GM19240 (cell line): Measurements from ENCODE around the gene SBF2.
A peak's percentile ranks its signal among the peaks of the same experiment; 100 is the strongest.
"Not testable (repeated sequence)": the region's sequence is repeated elsewhere in the genome, so short reads cannot be mapped to it uniquely, and the experiment has no call there.

Experiments
- DNase-seq: peaks from one replicate; pipeline ENCODE4 v3.0.0; 2011; ENCODE audit warnings: low spot score; ENCODE audit not compliant: insufficient read length

Gene SBF2

DNA sequence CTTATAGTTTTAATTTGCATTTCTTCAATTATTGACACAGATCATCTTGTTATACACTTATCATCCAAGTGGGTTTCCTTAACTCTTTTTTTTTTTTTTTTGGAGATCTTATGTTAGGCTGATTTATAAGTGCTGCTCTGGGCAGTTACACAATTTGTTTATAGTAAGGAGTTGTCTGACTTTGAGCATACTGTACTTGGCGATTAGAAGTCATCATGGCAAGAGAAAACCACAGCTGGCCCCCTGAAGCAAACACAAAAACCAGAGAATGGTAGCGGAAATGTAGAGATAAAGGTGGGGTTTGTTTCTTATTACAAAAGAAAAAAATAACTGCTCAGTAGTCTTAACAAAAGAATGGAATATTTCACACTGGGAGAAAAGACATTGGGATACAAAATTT is 337.5 kb downstream of the SBF2 start:
- DNase-seq = no peak

DNA sequence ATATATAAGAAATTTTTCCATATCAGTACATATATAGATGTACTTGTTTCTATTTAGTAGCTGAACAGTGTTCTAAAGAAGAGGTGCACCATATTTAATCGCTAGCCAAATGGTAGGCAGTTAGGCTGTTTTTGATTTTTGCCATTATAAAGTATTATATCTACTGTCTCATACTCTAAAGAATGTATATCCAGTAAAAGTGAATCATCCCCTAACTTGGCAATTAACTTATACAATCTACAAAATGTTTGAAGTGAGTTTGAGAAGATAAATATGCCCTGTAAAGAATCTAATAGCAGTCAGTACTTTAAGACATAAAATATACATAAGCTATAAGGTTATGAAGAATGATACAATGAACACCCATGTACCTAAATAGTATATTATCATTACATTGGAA is 338.6 kb downstream of the SBF2 start:
- no peak for DNase-seq

DNA sequence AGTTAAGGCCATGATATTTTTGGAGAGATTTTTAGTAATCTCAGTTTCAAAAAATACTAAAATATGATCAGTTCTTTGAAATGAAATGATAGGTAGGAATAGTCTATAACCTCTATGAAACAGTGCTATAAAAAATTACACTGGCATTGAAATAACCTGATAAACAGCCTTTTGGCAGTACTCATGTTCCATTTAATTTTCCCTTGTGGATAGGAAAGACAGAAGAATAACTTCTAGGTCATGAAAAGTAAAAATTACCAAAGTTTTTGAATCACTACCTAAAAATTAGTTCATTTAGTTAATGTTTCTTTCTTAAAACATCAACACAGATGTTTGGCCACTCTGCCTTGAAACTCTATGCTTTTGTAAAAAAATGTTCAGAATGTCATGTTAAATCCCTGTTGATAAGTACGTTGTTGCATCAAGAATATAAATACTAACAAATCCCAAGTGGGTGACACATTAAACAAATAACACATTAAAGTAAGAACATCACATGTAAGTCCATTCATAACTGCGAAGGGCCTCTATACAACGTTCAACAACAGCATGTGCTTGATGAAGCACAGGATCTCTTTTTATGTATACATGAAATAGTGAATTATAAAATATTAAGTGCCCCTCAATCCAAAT is 339.9 kb downstream of the SBF2 start:
- no peak for DNase-seq

DNA sequence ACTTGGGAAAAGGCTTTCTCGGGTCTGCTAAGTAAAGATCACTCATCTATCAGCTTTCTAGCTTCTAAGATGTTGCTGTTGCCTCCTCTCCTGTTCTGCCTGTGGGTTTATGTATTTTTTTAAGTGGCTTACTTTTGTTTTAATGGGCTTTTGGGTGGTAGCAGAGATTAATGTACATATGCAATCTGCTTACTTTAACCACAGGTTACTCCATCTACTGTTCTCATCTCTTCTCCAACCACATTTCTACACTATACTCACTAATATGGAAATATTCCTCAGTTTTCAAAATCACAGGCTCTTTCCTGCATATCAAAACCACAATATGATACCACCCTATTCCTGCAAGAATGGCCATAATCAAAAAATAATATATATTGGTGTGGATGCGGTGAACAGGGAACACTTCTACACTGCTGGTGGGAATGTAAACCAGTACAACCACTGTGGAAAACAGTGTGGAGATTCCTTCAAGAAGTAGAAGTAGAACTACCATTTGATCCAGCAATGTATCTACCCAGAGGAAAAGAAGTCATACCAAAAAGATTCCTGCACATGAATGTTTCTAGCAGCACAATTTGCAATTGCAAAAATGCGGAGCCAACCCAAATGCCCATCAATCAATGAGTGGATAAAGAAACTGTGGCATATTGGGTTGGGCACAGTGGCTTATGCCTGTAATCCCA is 341.4 kb downstream of the SBF2 start:
- no peak for DNase-seq

DNA sequence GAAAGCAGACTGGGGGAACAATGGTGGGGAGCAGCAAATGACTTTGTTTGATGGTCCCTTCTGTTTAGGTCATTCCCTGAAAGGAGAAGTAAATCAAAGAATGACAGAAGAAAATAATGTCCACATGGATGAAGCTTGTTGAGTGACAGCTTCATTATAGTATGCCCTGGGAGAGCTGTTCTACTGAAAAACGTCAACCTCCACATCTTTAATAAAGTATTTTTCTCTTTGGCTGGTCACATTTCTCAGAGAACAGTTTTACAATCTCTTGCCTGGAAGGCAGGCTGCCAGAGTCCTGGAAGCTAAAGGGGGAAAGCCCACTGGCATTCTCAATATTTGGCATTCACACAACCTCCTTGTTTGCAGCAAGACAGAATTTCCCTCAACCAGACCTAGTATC is 342.2 kb downstream of the SBF2 start:
- DNase-seq = no peak

DNA sequence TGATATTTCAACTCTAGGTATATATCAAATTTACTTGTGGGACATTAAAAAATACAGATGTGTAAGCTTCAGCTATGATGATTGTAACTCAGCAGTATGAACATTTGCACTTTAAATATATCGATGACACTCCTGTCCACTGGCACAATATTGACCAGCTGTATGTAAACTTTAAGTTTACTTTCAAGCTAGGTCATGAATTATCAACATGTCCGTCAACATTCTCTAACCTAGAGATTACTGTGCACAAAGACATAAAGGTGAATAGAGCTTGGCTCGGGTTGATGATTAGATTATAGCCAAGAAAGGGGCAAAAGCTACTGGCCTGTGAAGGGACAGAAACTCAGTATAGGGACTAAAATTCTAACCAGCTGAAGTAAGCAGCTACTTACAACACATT is 343.6 kb downstream of the SBF2 start:
- no peak for DNase-seq

DNA sequence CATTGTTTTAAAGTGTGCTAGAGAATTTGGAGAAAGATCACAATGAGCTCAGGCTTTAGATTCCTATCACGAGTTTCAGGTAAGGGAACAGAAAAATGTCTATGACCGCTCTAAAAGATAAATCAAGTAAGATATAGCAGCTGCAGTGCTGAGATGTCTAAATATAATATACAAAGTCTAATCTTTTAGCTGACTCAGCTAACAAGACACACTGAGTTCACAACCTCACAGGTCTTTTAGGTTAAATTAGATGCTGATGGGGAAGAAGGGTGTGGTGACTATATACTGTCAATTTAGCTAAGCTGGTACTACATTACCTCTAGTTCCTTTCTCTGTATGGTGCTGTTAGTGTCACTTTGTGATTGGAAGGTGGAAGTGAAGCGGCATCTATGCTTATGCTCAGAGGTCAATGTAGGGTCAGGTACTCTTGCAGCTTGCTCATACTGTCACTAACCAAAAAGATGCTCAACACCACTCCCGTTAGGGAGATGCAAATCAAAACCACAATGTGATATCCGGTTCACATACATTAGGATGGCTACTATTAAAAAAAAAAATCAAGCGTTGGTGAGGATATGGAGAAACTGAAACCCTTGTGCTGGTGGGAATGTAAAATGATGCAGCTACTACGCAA is 346.7 kb downstream of the SBF2 start:
- DNase-seq = peak; percentile 1

DNA sequence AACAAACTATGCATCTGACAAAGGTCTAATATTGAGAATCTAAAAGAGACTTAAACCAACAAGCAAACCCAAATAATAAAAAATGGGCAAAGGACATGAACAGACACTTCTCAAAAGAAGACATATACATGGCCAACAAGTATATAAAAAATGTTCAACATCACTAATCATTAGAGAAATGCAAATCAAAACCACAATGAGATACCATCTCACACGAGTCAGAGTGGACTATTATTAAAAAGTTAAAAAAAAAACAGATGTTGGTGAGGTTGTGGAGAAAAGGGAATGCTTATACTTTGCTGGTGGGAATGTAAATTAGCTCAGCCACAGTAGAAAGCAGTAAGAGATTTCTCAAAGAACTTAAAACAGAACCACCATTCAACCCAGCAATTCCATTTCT is 348.3 kb downstream of the SBF2 start:
- not testable (repeated sequence) for DNase-seq

DNA sequence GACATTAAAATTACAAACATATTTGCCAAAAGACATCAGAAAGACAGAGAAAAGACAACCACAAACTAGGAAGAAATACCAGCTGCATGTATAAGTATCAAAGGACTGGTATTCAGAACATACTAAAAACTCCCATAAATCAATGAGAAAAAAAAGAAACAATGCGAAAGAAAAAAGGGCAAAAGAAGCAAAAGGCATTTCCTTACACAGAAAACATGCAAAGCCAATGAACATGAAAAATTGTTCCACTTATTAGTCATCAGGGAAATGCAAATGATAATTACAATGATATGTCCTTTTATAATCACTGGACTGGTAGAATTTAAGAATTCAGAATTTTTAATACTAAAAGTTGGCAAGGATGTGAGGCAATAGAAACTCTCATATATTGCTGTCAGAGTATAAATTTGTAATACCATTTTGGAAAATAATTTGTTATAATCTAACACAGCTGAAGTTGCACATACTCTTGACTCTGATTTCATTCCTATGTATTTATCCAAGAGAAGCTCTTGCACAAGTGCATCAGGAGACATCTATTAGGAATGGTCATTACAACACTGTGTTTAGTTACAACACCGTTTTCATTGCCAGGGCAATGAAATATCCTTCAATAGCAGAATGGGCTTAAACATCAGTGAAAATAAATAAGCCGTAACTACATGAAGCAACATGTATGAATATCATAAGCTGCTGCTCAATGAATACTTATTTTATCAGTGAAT is 350.5 kb downstream of the SBF2 start:
- no peak for DNase-seq

DNA sequence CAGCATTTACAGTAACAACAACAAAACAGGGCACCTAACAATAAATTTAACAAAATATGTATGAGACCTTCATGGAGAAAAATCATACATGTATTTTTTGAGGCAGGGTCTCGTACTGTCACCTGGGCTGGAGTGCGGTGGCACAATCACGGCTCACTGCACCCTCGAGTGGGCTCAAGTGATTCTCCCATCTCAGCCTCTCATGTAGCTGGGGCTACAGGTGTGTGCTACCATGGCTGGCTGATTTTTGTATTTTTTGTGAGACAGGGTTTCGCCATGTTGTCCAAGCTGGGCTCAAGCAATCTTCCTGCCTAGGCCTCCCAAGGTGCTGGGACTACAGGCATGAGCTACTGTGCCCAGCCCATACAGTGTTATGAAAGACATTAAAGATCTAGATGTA is 352.0 kb downstream of the SBF2 start:
- no peak for DNase-seq

DNA sequence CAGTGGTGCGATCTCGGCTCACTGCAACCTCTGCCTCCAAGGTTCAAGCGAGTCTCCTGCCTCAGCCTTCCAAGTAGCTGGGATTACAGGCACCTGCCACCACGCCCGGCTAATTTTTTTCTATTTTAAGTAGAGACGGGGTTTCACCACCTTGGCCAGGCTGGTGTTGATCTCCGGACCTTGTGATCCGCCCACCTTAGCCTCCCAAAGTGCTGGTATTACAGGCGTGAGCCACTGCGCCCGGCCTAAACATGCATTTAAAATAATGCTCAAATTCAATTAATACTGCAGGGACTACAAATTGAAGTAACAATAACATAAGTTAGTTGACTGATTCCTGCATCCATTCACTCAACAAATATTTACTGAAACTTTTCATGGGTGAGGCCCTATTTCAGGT is 354.9 kb downstream of the SBF2 start:
- DNase-seq = not testable (repeated sequence)

DNA sequence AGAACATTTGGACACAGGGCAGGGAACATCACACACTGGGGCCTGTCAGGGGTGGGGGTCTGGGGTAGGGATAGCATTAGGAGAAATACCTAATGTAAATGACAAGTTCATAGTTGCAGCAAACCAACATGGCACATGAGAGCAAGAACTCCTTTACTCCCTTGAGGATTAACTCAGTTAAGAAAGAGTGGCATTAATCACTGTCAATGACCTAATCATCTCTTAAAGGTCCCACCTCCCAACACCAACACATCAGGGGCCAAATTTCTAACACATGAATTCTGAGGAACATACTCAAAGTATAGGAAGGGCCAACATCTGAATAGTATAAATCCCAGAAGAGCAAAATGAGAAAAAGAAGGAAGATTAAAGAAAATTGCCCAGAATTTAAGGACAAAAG is 357.3 kb downstream of the SBF2 start:
- DNase-seq = no peak

DNA sequence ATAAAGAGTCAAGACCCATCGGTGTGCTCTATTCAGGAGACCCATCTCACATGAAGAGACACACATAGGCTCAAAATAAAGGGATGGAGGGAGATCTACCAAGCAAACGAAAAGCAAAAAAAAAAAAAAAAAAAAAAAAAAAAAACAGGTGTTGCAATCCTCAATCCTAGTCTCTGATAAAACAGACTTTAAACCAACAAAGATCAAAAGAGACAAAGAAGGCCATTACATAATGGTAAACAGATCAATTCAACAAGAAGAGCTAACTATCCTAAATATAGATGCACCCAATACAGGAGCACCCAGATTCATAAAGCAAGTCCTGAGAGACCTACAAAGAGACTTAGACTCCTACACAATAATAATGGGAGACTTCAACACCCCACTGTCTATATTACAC is 361.2 kb downstream of the SBF2 start:
- DNase-seq = not testable (repeated sequence)

DNA sequence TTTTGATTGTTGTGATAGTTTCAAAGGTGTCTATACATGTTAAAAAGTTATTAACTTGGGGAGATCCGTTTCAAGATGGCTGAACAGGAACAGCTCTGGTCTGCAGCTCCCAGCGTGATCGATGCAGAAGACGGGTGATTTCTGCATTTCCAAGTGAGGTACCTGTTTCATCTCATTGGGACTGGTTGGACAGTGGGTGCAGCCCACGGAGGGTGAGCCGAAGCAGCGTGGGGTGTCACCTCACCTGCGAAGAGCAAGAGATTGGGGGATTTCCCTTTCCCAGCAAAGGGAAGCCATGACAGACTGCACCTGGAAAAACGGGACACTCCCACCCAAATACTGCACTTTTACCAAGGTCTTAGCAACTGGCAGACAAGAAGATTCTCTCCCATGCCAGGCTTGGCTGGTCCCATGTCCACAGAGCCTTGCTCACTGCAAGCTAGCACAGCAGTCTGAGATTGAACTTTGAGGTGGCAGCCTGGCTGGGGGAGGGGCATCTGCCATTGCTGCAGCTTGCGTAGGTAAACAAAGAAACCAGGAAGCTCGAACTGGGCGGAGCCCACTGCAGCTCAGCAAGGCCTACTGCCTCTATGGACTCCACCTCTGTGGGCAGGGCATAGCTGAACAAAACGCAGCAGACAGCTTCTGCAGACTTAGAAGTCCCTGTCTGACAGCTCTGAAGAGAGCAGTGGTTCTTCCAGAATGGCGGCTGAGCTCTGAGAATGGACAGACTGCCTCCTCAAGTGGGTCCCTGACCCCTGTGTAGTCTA is 363.3 kb downstream of the SBF2 start:
- not testable (repeated sequence) for DNase-seq

DNA sequence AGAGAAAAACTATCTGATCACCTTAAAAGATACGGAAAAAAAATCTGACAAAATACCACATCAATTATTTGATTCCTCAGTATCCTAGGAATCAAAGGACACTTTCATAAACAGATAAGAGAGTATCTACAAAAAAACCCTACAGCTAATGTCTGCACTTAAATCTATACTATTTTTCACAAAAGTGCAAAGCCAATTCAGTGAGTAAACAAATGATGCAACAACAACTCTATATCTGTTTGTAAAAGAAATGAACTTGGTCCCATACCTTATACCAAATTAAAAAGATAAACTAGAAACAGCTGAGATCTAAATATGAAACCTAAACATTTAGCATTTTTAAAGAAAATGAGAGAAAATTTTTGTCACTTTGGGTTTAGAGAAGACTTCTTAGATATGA is 366.3 kb downstream of the SBF2 start:
- DNase-seq = no peak

DNA sequence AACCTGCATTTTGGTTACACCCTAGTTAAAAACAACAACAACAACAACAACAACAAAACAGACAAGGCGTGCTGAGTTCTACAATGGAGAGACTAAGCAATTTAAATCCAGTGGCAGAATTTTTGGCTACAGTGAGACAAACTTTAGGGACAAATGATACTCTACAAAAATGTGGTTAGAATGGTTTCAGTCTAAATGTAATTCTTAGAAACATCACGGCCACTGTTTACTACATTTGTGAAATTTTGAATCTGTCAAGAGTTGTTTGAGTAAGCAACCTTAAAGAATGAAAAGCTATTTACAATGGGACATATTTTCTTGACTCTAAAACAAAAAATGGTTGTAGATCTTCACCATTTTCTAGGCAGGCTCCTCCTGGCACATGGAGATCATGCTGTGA is 370.7 kb downstream of the SBF2 start:
- no peak for DNase-seq

DNA sequence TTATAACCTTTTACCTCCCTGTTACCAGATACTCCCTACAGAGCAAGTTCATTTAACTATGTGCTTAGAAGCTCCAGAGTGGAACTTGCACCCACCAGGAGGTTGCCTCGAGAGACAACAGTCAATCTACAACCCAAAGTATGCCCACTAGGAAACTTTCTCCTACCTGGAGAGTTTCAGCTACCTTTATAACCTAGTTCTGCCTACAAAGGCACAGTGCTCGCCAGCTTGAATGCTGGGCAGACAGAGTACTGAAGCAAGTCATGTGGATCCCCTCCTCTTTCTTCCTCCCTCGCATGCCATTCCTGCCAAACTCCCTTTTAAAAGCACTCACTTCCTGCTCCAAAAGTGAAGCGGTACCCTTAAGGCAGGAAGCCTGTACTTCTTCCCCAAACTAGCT is 371.2 kb downstream of the SBF2 start:
- no peak for DNase-seq

DNA sequence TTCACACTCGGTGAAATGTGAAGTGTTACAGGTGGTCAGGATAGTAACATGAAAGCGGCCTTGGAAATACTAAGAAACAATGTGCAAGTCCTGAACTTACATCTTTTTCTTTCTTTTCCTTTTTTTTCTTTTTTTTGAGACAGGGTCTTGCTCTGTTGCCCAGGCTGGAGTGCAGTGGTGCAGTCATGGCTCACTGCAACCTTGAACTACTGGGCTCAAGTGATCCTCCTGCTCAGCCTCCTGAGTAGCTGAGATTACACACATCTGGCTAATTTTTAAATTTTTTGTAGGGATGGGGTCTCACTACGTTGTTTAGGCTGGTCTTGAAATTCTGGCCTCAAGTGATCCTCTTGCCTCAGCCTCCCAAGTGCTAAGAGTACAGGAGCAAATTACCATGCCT is 377.5 kb downstream of the SBF2 start:
- DNase-seq = no peak

DNA sequence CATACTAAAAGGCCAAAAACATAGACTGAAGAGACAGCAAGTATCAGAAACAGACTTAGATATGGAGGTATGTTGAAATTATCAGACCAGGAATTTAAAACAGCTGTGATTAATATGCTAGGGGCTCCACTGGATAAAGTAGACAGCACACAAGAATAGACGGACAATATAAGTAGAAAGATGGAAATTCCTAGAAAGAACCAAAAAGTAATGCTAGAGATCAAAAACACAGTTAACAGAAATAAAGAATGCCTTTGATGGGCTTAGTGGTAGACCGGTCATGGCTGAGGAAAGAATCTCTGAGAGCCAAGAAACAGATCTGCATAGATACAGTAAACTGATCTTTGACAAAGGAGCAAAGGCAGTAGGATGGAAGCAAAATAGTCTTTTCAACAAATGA is 380.0 kb downstream of the SBF2 start:
- no peak for DNase-seq

DNA sequence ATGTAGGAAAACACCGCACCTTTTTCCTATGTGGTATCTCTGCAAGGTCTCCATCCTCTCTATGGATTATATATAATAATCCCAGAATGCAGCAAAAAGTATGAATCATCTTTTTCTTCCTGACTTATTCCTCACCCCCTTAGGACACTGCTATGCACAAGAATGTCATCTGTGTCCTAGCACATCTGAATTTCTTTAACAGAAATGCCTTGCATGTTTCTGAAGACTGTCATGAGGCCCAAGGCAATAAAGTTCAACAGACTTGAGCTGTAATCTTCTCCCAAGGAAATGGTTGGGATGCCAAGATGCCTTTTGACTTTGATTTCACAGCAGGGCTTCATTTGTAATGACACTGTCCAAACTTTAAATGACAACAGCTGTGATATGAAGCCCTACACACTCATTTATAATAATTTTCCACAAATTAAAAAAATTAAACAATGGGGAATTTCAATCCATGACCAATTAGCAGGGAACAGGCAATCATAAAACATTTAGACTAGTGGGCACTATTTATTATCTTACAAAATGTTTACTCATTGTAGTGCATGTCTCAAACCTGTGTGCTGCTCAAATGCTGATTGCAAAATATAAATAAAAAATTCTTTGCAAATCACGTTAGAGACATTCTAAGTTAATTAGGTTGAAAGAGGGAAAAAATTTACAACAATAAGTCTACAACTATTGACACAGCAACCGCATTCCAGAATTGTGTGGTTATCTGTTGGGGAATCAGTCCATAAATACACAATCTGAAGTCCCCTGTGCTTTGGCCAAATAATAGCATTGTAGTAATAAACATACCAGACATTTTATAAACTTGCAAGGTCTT is 387.8 kb downstream of the SBF2 start:
- no peak for DNase-seq

DNA sequence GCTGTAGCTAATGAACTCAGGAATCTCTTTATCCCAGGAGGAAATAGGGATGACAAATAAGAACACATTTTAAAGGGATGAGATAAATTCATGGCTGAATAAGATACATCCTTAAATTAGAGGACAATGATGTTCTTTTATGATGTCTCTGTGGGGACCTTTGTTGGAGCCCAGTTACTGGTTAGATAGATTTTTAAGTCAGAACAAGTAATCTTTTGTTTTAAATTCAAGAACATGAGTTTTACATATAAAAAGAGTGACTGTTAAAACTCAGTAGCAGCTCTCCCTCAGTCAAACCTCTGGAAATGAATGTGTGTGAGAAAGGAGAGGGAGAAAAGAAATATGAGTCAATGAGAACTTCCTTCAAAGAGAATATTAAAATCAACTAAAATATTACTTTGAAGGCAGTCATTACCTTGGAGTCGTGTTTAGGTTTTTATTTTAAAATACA is 388.5 kb downstream of the SBF2 start:
- DNase-seq = no peak
